Neutrophil (primary cell): Measurements from ENCODE around the gene KRTAP19-1.

Experiments used
- H3K27ac ChIP-seq: fragments of 200-600 bp; sonication (generic); 2 replicates; pipeline ENCODE4 v1.5.1; 2016; ENCODE audit warnings: mild to moderate bottlenecking, moderate library complexity
- H3K27me3 ChIP-seq: fragments of 200-600 bp; sonication (generic); 2 replicates; pipeline ENCODE4 v1.6.0; 2016; ENCODE audit warnings: mild to moderate bottlenecking
- H3K36me3 ChIP-seq: fragments of 200-600 bp; sonication (generic); 2 replicates; pipeline ENCODE4 v1.5.1; 2017
- H3K4me1 ChIP-seq, 2 experiments: fragments of 200-600 bp in 1 of 2; sonication (generic) in 1 of 2; 1 replicate in 1 of 2; 2 replicates in 1 of 2; pipeline versions ENCODE4 v1.5.1 to v1.6.1; 2013 to 2016; ENCODE audit warnings: low read depth in 1 of 2, low read length in 1 of 2, mild to moderate bottlenecking in 1 of 2, moderate library complexity in 1 of 2; ENCODE audit not compliant: control insufficient read depth in 1 of 2, insufficient read depth in 1 of 2
- H3K4me3 ChIP-seq, 2 experiments: fragments of 200-600 bp in 1 of 2; sonication (generic) in 1 of 2; 1 replicate in 1 of 2; 2 replicates in 1 of 2; pipeline ENCODE4 v1.5.1; 2013 to 2016; ENCODE audit warnings: low read depth in 1 of 2, low read length in 1 of 2, mild to moderate bottlenecking in 1 of 2, moderate library complexity in 1 of 2
- H3K9me3 ChIP-seq: fragments of 200-600 bp; sonication (generic); 2 replicates; pipeline ENCODE4 v1.5.1; 2016
- CTCF ChIP-seq: fragments of 200-600 bp; sonication (generic); IDR thresholded peaks from 2 replicates; pipeline ENCODE4 v1.5.1; 2016; ENCODE audit warnings: antibody characterized with exemption

The KRTAP19-1 gene

DNA sequence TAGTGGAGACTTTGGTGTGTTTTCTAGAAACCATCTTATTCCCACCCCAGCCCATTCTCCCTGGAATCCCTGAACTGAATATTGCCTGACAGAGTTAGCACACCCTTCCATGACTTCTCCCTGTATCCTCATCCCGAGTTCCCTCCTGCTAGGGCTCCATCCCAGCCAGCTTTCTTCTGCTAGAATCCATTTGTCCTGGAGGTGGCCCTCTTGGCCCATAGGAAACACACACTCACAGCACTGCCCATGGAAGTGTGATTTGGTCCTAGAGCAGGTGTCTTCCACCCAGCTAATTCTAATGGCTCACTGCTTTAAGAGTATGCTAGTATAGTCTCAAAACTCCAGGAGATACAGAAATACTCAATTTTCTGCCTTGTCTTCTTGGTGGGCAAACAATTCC is 36.0 kb downstream of the KRTAP19-1 start:
- no peak for TF ChIP-seq CTCF
- Histone ChIP-seq H3K27me3 (no peaks in the 10 kb centered on the region), H3K4me1 (no peaks in the 10 kb centered on the region), H3K27ac (no peak overlapping the region), H3K4me3 (no peak overlapping the region), H3K9me3 (no peaks in the 10 kb centered on the region), H3K36me3 (no peaks in the 10 kb centered on the region)

GRCh38 chr21:30443226-30443625 is 36.9 kb downstream of the KRTAP19-1 start:
- no peaks in the 10 kb centered on the region for H3K4me1 ChIP-seq
- no peaks in the 10 kb centered on the region for H3K9me3 ChIP-seq
- no peak overlapping the region for H3K27ac ChIP-seq
- TF ChIP-seq CTCF = no peak
- no peaks in the 10 kb centered on the region for H3K36me3 ChIP-seq
- H3K27me3 ChIP-seq = no peaks in the 10 kb centered on the region
- H3K4me3 ChIP-seq = no peak overlapping the region

DNA sequence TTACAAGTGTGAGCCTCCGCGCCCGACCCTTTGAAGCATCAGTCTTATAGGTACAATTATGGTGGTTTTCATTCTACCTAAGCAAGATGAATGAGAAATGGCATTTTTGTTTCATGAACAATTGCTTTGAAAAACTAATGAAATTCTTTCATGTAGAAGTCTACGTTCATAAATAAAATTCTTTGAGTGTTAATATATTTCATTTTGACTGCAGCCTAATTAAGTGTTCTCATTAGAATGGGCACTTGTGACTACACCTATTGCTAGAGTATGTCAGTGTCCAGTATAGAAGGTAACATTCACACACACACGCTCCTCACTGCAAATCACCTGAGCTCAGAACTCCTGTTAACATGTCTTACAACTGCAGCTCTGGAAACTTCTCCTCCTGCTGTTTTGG is 40.2 kb downstream of the KRTAP19-1 start, which contains the start of gene KRTAP15-1:
Gene KRTAP15-1 (plus strand): TSS at position 301 of the 400 bp plus-strand sequence. CDS start 53 bp downstream, at position 354.
- Histone ChIP-seq H3K27ac (no peak within 1 kb of the TSS), H3K4me3 (no peak within 1 kb of the TSS), H3K4me1 (no peaks in the 10 kb centered on the region), H3K9me3 (no peaks in the 10 kb centered on the region), H3K27me3 (no peaks in the 10 kb centered on the region), H3K36me3 (no peaks in the 10 kb centered on the region)
- TF ChIP-seq CTCF = no peak

DNA sequence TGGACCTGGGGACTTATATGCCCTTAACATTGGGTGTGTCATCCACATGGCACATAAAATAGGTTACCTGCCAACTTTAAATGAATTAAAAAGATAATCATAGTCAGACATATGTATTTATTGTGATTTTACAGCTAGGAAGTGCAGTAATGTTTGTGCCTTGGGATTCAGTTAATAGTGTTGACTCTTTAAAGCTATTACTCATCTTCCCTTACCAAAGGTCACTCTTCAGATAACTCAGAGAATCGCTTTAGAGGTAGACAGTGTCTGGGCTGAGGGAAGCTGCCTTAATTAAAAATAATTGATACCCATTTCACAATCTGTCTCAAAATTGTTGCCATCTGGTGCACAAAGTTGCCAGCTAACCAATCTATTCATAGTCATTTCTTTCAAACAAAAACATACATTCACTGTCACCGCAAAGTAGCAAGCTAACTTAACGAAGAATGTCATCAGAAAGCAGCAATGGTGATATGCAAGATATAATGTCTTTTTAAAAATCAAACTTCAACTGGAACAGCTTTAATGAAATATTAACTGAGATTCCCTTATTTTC is 43.1 kb downstream of the KRTAP19-1 start:
- TF ChIP-seq CTCF = no peak

GRCh38 chr21:30434033-30434631 is 46.0 kb downstream of the KRTAP19-1 start:
- Histone ChIP-seq H3K27me3 (no peaks in the 10 kb centered on the region), H3K9me3 (no peaks in the 10 kb centered on the region), H3K4me1 (no peaks in the 10 kb centered on the region), H3K27ac (no peak overlapping the region), H3K36me3 (no peaks in the 10 kb centered on the region), H3K4me3 (no peak overlapping the region)
- TF ChIP-seq CTCF = no peak

More for the DNA sequence above, 43.1 kb downstream of the KRTAP19-1 start:
- Histone ChIP-seq H3K4me3 (no peak overlapping the region), H3K4me1 (no peaks in the 10 kb centered on the region), H3K27me3 (no peaks in the 10 kb centered on the region), H3K27ac (no peak overlapping the region), H3K9me3 (no peaks in the 10 kb centered on the region), H3K36me3 (no peaks in the 10 kb centered on the region)
